Measurements from ENCODE around the gene ZBTB17. TPM values are rescaled to one million over a fixed set of nuclear protein-coding genes. Genes with fewer than 3 reads are reported as not detected.

ZBTB17 gene
- total and polyA plus RNA-seq, 9 of the 15 experiments (the other 6 are each of a cell fraction or from before 2014, with no cell fraction given), result 1.1 to 53.4 (median 29.6) TPM

DNA sequence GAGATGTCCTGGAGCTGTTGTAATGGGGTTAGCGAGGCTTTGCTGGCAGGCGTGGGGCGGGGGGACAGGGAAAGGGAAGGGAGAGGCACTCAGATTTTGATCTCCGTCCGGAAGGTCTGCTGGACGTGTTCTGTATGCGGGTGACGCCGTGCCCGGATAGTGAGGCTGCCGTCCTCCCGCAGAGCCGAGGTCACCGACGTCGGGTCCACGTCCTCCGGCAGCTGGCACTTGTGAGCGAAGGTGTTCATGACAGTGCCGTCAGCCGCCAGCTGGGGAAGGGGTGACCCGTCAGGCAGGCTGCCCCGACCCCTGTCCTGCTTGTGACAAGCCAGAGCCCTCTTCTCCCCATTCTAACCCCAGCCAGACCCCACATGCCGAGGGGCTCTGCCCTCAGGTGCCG, 39.6 kb upstream of the ZBTB17 start (continued):
- TF ChIP-seq, protein P1, sequence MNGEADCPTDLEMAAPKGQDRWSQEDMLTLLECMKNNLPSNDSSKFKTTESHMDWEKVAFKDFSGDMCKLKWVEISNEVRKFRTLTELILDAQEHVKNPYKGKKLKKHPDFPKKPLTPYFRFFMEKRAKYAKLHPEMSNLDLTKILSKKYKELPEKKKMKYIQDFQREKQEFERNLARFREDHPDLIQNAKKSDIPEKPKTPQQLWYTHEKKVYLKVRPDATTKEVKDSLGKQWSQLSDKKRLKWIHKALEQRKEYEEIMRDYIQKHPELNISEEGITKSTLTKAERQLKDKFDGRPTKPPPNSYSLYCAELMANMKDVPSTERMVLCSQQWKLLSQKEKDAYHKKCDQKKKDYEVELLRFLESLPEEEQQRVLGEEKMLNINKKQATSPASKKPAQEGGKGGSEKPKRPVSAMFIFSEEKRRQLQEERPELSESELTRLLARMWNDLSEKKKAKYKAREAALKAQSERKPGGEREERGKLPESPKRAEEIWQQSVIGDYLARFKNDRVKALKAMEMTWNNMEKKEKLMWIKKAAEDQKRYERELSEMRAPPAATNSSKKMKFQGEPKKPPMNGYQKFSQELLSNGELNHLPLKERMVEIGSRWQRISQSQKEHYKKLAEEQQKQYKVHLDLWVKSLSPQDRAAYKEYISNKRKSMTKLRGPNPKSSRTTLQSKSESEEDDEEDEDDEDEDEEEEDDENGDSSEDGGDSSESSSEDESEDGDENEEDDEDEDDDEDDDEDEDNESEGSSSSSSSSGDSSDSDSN (IDR thresholded peaks at IDR 0.05; ENCODE audit: borderline replicate concordance in 1 of 2, low read depth in 2 of 2, low read length in 2 of 2), result no peak
- TF ChIP-seq, protein P2, sequence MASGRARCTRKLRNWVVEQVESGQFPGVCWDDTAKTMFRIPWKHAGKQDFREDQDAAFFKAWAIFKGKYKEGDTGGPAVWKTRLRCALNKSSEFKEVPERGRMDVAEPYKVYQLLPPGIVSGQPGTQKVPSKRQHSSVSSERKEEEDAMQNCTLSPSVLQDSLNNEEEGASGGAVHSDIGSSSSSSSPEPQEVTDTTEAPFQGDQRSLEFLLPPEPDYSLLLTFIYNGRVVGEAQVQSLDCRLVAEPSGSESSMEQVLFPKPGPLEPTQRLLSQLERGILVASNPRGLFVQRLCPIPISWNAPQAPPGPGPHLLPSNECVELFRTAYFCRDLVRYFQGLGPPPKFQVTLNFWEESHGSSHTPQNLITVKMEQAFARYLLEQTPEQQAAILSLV (tag; IDR thresholded peaks at IDR 0.05), result no peak

DNA sequence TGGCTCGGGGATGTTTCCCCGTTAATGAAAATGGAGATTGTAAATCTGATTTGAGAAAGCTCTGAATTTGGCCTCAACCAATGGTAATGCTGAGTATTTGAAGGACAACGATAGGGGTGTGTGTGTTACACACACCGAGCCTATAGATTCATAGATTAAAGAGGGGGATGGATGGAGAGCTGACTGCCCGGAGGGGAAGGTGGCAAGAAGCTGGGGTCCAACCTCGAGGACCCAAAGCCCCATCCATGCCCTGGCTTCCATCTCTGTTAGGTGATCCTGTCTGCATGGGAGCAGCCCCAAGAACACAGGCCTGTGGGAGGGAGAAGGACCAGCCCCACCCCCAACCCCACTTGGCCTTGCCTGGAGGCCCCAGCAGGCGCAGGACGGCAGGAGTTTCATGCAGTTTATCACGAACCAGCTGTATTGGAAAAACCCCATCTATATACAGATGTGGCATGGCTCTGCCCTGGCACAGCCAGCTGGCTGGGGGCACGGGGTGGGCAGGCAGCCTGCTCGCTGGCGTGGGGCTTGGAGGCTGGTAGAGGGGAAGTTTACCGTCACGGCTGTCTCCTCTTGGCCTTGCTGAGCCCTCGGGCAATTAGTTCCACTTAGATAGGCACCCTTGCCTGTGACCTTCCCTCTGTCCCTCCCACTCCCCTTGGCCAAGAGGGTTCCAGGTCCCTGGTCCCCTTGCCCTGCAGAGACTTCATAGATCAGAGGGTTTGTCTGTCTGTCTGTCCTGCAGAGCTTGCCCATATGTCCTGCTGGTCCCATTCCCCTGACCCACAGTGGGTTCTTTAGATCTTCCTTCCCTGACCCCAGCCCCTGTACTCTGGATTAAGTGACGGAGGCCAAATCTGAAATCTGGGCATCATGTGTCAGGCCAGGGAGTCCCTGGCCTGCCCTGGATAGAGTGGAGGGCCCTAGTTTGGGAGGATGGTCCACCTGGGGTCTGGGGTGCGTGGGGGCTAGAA, 38.9 kb upstream of the ZBTB17 start:
- FAIRE-seq, result peak; percentile 97
- intact Hi-C loops (cut with micrococcal nuclease), result no loop called here
- H4K20me1 ChIP-seq (replicated peaks; ENCODE audit: control insufficient read depth, insufficient read depth, low read length), result no peaks in the 10 kb centered on the region
- CTCF ChIA-PET (ENCODE audit: low intra/inter-chr PET ratio), result no interaction called here
- no peaks in the 10 kb centered on the region for H3K27me3 ChIP-seq (ENCODE audit: control insufficient read depth in 2 of 2, insufficient read depth in 2 of 2, low read length in 2 of 2)
- H3K4me1 ChIP-seq (replicated peaks in 1 of 2; ENCODE audit: control insufficient read depth in 2 of 2, insufficient read depth in 2 of 2, low read length in 2 of 2), result peaks cover 37 to 74% of the 10 kb centered on the region in 2 experiments
- peak overlapping the region; percentile 79 for H3K27ac ChIP-seq (ENCODE audit: extremely low read depth, low read depth, low read length)
- no TSS peak for BruUV-seq (replicated peaks)
- H3K4me3 ChIP-seq, result no peak overlapping the region
- no peaks in the 10 kb centered on the region for H3K36me3 ChIP-seq (ENCODE audit: control insufficient read depth, insufficient read depth, low read length)
- DNase-seq (ENCODE audit: extremely low read depth in 1 of 4, low spot score in 3 of 4), result peak; percentile 73 to 89 (median 78)
- in situ Hi-C loops (cut with MboI), result loop anchor here (5.0 to 10.0 kb wide), 2 partner anchors 50 to 178 kb away; no protein-coding TSS in a partner anchor
- no peaks in the 10 kb centered on the region for H3K9me3 ChIP-seq (replicated peaks; ENCODE audit: control insufficient read depth, insufficient read depth, low read depth, low read length)
- ATAC-seq, result peak; percentile 71
- WGBS (ENCODE audit: insufficient coverage, low coverage, missing lambda C conversion rate), result 24% methylated on average over 17 of the region's 17 CpGs
- POLR2A ChIA-PET, result interaction anchor here (0.5 to 1.2 kb wide), 7 partner anchors 8 to 1161 kb away, joined by 3 to 6 read pairs (median 3); no protein-coding TSS in a partner anchor
- peak overlapping the region; percentile 66 to 90 for H3K9ac ChIP-seq (ENCODE audit: insufficient read depth in 1 of 2, low read depth in 2 of 2, low read length in 2 of 2)
- no peaks in the 10 kb centered on the region for H3K79me2 ChIP-seq (ENCODE audit: control insufficient read depth, insufficient read depth, low read length)
- peak overlapping the region; percentile 88 for H2AFZ ChIP-seq (ENCODE audit: low read depth, low read length)
- peak overlapping the region; percentile 76; the same call in 1 of the 2 replicates for H3K4me2 ChIP-seq (ENCODE audit: insufficient read depth, low read length)
- no peaks in the 10 kb centered on the region for H3K9me1 ChIP-seq (ENCODE audit: control insufficient read depth, insufficient read depth, low read length)
- TF ChIP-seq, protein P3, sequence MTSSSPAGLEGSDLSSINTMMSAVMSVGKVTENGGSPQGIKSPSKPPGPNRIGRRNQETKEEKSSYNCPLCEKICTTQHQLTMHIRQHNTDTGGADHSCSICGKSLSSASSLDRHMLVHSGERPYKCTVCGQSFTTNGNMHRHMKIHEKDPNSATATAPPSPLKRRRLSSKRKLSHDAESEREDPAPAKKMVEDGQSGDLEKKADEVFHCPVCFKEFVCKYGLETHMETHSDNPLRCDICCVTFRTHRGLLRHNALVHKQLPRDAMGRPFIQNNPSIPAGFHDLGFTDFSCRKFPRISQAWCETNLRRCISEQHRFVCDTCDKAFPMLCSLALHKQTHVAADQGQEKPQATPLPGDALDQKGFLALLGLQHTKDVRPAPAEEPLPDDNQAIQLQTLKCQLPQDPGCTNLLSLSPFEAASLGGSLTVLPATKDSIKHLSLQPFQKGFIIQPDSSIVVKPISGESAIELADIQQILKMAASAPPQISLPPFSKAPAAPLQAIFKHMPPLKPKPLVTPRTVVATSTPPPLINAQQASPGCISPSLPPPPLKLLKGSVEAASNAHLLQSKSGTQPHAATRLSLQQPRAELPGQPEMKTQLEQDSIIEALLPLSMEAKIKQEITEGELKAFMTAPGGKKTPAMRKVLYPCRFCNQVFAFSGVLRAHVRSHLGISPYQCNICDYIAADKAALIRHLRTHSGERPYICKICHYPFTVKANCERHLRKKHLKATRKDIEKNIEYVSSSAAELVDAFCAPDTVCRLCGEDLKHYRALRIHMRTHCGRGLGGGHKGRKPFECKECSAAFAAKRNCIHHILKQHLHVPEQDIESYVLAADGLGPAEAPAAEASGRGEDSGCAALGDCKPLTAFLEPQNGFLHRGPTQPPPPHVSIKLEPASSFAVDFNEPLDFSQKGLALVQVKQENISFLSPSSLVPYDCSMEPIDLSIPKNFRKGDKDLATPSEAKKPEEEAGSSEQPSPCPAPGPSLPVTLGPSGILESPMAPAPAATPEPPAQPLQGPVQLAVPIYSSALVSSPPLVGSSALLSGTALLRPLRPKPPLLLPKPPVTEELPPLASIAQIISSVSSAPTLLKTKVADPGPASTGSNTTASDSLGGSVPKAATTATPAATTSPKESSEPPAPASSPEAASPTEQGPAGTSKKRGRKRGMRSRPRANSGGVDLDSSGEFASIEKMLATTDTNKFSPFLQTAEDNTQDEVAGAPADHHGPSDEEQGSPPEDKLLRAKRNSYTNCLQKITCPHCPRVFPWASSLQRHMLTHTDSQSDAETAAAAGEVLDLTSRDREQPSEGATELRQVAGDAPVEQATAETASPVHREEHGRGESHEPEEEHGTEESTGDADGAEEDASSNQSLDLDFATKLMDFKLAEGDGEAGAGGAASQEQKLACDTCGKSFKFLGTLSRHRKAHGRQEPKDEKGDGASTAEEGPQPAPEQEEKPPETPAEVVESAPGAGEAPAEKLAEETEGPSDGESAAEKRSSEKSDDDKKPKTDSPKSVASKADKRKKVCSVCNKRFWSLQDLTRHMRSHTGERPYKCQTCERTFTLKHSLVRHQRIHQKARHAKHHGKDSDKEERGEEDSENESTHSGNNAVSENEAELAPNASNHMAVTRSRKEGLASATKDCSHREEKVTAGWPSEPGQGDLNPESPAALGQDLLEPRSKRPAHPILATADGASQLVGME (CRISPR knock-in tag; IDR thresholded peaks at IDR 0.05), result no peak
- TF ChIP-seq TAF7 (tag; IDR thresholded peaks at IDR 0.05), result no peak
- TF ChIP-seq, protein P4, sequence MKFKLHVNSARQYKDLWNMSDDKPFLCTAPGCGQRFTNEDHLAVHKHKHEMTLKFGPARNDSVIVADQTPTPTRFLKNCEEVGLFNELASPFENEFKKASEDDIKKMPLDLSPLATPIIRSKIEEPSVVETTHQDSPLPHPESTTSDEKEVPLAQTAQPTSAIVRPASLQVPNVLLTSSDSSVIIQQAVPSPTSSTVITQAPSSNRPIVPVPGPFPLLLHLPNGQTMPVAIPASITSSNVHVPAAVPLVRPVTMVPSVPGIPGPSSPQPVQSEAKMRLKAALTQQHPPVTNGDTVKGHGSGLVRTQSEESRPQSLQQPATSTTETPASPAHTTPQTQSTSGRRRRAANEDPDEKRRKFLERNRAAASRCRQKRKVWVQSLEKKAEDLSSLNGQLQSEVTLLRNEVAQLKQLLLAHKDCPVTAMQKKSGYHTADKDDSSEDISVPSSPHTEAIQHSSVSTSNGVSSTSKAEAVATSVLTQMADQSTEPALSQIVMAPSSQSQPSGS (CRISPR knock-in tag; IDR thresholded peaks at IDR 0.05), result no peak
- no peak for TF ChIP-seq MEF2A (IDR thresholded peaks at IDR 0.05; ENCODE audit: control insufficient read depth, low read depth, low read length)

Measured in K562 (cell line).